HL-60 (cell line): ENCODE results near the gene PDE4B.

Experiments
- DNase-seq, 2 experiments: peaks; one replicate each; pipeline ENCODE4 v3.0.0-alpha.2; 2010 to 2020; ENCODE audit warnings: low read depth in 1 of 2, low spot score in 1 of 2
- H3K27ac ChIP-seq: fragments of 250-450 bp; sonication (Bioruptor Pico); replicated peaks from 2 replicates; pipeline ENCODE4 v1.5.1; 2020; ENCODE audit warnings: mild to moderate bottlenecking, moderate library complexity
- H3K27me3 ChIP-seq: fragments of 250-450 bp; sonication (Bioruptor Pico); 2 replicates; pipeline ENCODE4 v1.5.1; 2021; ENCODE audit warnings: mild to moderate bottlenecking, moderate library complexity; ENCODE audit not compliant: insufficient read depth, poor library complexity, severe bottlenecking
- H3K4me3 ChIP-seq: replicated peaks from 2 replicates; pipeline ENCODE4 v1.5.1; 2011; ENCODE audit warnings: mild to moderate bottlenecking, control low read depth, low read length; ENCODE audit not compliant: insufficient read depth
- GABPA ChIP-seq: IDR thresholded peaks from 2 replicates; pipeline ENCODE4 v1.6.1; 2012; ENCODE audit warnings: low read depth
- POLR2AphosphoS5 ChIP-seq: IDR thresholded peaks from 2 replicates; pipeline ENCODE4 v1.6.1; 2012; ENCODE audit warnings: low read depth
- SPI1 ChIP-seq: IDR thresholded peaks from 2 replicates; pipeline ENCODE4 v1.6.1; 2012; ENCODE audit warnings: low read depth, mild to moderate bottlenecking, borderline replicate concordance
- TF ChIP-seq, protein P1 (sequence below): IDR thresholded peaks from one replicate; pipeline ENCODE4 v1.5.1; 2011; ENCODE audit warnings: low read length, control low read depth, inconsistent platforms; ENCODE audit not compliant: insufficient read depth
- TF ChIP-seq, protein P2 (sequence below): IDR thresholded peaks from 2 replicates; pipeline ENCODE4 v1.6.1; 2012; ENCODE audit warnings: low read depth; ENCODE audit not compliant: insufficient replicate concordance

The PDE4B gene

DNA sequence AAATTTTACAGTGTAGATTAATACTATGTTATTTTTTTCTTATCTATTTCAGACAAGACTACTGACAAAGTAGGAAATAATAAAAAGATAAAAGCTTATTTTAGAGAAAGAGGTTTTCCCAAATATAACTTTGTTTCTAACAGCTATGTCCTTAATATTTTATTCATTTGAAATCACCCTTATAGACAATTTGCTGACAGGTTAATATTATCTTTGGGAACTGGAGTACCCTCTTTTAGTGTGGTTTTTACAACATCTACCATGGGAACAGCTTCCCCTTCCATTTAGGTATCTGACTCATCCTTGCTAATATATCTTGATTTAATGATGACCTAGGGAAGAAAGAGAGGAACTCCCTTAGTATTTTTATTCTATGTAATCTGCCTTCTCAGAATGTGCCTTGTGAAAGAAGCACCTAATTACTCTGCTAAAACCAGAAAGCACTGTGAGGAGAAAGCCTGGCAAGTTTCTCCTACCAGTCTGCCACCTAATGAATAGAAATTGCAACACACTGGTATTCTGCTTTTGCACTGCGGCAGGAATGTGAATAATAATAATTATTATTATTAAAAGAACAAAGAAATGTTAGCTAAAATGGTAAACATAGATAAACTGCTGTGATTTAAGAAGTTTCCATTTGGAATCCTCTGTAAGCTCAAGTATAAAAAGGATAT, 192.8 kb downstream of the PDE4B start:
- no peak overlapping the region for H3K27ac ChIP-seq
- H3K27me3 ChIP-seq: no peaks in the 10 kb centered on the region
- H3K4me3 ChIP-seq: no peak overlapping the region
- TF ChIP-seq SPI1 (no peak), POLR2AphosphoS5 (no peak), GABPA (no peak)
- TF ChIP-seq, protein P1, sequence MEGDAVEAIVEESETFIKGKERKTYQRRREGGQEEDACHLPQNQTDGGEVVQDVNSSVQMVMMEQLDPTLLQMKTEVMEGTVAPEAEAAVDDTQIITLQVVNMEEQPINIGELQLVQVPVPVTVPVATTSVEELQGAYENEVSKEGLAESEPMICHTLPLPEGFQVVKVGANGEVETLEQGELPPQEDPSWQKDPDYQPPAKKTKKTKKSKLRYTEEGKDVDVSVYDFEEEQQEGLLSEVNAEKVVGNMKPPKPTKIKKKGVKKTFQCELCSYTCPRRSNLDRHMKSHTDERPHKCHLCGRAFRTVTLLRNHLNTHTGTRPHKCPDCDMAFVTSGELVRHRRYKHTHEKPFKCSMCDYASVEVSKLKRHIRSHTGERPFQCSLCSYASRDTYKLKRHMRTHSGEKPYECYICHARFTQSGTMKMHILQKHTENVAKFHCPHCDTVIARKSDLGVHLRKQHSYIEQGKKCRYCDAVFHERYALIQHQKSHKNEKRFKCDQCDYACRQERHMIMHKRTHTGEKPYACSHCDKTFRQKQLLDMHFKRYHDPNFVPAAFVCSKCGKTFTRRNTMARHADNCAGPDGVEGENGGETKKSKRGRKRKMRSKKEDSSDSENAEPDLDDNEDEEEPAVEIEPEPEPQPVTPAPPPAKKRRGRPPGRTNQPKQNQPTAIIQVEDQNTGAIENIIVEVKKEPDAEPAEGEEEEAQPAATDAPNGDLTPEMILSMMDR: no peak
- TF ChIP-seq, protein P2, sequence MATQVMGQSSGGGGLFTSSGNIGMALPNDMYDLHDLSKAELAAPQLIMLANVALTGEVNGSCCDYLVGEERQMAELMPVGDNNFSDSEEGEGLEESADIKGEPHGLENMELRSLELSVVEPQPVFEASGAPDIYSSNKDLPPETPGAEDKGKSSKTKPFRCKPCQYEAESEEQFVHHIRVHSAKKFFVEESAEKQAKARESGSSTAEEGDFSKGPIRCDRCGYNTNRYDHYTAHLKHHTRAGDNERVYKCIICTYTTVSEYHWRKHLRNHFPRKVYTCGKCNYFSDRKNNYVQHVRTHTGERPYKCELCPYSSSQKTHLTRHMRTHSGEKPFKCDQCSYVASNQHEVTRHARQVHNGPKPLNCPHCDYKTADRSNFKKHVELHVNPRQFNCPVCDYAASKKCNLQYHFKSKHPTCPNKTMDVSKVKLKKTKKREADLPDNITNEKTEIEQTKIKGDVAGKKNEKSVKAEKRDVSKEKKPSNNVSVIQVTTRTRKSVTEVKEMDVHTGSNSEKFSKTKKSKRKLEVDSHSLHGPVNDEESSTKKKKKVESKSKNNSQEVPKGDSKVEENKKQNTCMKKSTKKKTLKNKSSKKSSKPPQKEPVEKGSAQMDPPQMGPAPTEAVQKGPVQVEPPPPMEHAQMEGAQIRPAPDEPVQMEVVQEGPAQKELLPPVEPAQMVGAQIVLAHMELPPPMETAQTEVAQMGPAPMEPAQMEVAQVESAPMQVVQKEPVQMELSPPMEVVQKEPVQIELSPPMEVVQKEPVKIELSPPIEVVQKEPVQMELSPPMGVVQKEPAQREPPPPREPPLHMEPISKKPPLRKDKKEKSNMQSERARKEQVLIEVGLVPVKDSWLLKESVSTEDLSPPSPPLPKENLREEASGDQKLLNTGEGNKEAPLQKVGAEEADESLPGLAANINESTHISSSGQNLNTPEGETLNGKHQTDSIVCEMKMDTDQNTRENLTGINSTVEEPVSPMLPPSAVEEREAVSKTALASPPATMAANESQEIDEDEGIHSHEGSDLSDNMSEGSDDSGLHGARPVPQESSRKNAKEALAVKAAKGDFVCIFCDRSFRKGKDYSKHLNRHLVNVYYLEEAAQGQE: no peak
- DNase-seq: no peak

DNA sequence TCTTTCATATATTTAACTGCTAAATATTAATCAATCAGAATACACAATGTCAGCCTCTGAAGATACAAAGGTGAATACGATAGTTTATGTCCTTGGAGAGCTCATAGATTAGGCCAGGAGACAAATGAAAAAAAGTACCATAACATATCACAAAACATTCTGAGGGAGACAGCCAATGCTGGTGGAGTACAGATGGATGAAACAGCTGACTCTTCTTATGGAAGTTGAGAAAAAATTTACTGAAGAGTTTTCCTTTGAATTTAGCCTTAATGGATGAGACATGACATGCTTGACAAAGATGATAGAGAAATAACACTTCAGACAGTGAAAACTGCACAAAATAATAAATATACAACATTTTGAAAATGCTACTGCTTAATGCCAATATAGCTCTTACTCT, 193.5 kb downstream of the PDE4B start:
- Histone ChIP-seq H3K27ac (no peak overlapping the region), H3K4me3 (no peak overlapping the region), H3K27me3 (no peaks in the 10 kb centered on the region)
- DNase-seq: no peak
- TF ChIP-seq, protein P2: no peak
- no peak for TF ChIP-seq SPI1
- no peak for TF ChIP-seq GABPA
- TF ChIP-seq, protein P1: no peak

DNA sequence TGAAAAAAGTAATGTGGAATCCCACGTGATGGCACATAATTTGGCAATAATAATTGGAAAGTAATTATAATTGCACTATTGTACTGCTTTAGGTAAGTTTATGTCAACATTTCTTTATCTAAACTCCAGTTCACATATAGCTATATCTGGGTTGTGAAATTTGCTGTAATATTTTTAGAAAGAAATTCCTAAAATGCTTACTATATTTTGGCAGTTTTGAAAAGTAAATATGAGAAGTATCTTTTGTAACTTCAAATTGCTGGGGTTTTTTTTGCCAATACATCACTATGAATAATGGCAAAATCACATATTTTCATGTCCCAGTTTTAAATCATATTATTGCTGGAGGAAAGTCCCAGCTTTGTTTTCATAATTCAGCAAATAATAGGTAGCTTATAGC, 197.5 kb downstream of the PDE4B start:
- no peak for TF ChIP-seq GABPA
- TF ChIP-seq POLR2AphosphoS5: no peak
- TF ChIP-seq, protein P2: no peak
- no peak for TF ChIP-seq SPI1
- TF ChIP-seq, protein P1: no peak
- no peak for DNase-seq
- no peak overlapping the region for H3K4me3 ChIP-seq
- no peaks in the 10 kb centered on the region for H3K27me3 ChIP-seq
- H3K27ac ChIP-seq: no peak overlapping the region
